Psoas muscle (tissue), 8 donors: ENCODE data around the gene PCGF5. TPM values are rescaled to one million over a fixed set of nuclear protein-coding genes. Genes with fewer than 3 reads are reported as not detected.

Experiments
- ATAC-seq, 4 donors: fragments of 200-7000 bp; cut with Tn5 transposase; one replicate each; pipeline ENCODE4 v1.9.1; 2020; ENCODE audit warnings: moderate library complexity in 3 of 4, mild to moderate bottlenecking in 2 of 4
- DNase-seq, 2 donors: peaks; one replicate each; pipeline ENCODE4 v3.0.0-alpha.2; 2020
- H3K27ac ChIP-seq: fragments of 200-600 bp; one replicate; pipeline ENCODE4 v1.8.0; 2022
- H3K27me3 ChIP-seq, 3 donors: fragments of 200-600 bp in 1 of 3; one replicate each; pipeline versions ENCODE4 v1.6.1 to v1.8.0; 2013 to 2022; ENCODE audit warnings: low read length in 2 of 3, mild to moderate bottlenecking in 2 of 3, moderate library complexity in 1 of 3; ENCODE audit not compliant: insufficient read depth in 3 of 3
- H3K36me3 ChIP-seq, 2 donors: fragments of 200-600 bp in 1 of 2; one replicate each; pipeline versions ENCODE4 v1.6.1 to v1.8.0; 2013 to 2022; ENCODE audit warnings: low read depth in 1 of 2, mild to moderate bottlenecking in 1 of 2, moderate library complexity in 1 of 2; ENCODE audit not compliant: insufficient read depth in 1 of 2
- H3K4me1 ChIP-seq: fragments of 200-600 bp; one replicate; pipeline ENCODE4 v1.8.0; 2022
- H3K4me3 ChIP-seq: fragments of 200-600 bp; one replicate; pipeline ENCODE4 v1.8.0; 2022; ENCODE audit warnings: mild to moderate bottlenecking
- H3K9me3 ChIP-seq: fragments of 200-600 bp; one replicate; pipeline ENCODE4 v1.8.0; 2022
- WGBS, 3 donors: extraction: QIAGEN DNeasy Blood & Tissue Kit; methylation state at CpG; one replicate each; pipeline versions ENCODE4 v1.1.6 to v1.1.7; 2013; 5-methylcytosine and 5-hydroxymethylcytosine counted together
- intact Hi-C, 2 donors: fragments of 100-400 bp; cut with DNase I; formaldehyde crosslinking; loops; one replicate each; pipeline versions ENCODE4 v1.11.0 to v1.14.2; 2022
- polyA plus RNA-seq, 3 donors: library from polyadenylated mRNA; stranded (reverse); fragments of 200-250 nt; gene quantifications; one replicate each; pipeline ENCODE4 v1.2.3, GENCODE V29; 2013
- total RNA-seq, 4 donors: library from RNA; stranded (reverse); fragmentation: NEBNext Ultra II Directional in 2 of 4; extraction: Animal tissue kit (Norgen Biotek cat#: 25700) in 2 of 4; gene quantifications; one replicate each; pipeline versions ENCODE4 v1.2.1 to v1.2.4, GENCODE V29; 2021 to 2023
- TF ChIP-seq, protein P1 (sequence below): fragments of 200-600 bp; IDR thresholded peaks from one replicate; pipeline ENCODE4 v1.8.0; 2022; ENCODE audit warnings: antibody characterized with exemption
- donor health status: healthy with polysubstance abuse.
- donor health status: DM: no; HTN: no; CAD: no; lungs with moderate emphysema.
- donor health status: Bipolar disorder and iron deficiency.
- donor health status: healthy.
- donor health status: DM: yes; HTN: yes; CAD: no.
- donor health status: DM: no; HTN: no; CAD: no.
- donor health status: DM: no; HTN: no; CAD: no.
- donor health status: DM: yes; HTN: yes; CAD: no.

PCGF5 gene
- total and polyA plus RNA-seq, 7 donors, result 30.3 to 126 (median 57.7) TPM

DNA sequence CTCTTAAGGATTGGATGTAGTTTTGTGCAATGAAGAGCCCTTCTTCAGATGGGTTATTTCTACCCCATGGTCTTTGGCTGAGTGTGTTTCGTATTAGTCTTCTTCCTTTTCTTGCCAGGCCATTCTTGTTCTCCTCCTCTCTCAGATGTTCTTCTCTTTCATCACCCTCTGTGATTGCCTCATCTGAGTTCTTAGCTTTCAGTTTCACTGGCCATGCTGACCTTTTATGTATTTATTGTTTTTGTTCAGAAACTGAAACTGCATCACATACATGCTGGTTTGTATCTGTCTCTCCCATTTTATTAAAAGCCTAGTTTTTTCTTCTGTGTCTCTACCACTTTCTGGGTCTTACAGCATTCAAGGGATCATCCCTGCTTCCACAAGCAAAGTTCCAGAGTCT lies 21.7 kb upstream of the PCGF5 start:
- intact Hi-C loops, result loop anchor here in 1 of 2 donors (5.0 kb wide), 1 partner anchor 36 kb away; no protein-coding TSS in a partner anchor

DNA sequence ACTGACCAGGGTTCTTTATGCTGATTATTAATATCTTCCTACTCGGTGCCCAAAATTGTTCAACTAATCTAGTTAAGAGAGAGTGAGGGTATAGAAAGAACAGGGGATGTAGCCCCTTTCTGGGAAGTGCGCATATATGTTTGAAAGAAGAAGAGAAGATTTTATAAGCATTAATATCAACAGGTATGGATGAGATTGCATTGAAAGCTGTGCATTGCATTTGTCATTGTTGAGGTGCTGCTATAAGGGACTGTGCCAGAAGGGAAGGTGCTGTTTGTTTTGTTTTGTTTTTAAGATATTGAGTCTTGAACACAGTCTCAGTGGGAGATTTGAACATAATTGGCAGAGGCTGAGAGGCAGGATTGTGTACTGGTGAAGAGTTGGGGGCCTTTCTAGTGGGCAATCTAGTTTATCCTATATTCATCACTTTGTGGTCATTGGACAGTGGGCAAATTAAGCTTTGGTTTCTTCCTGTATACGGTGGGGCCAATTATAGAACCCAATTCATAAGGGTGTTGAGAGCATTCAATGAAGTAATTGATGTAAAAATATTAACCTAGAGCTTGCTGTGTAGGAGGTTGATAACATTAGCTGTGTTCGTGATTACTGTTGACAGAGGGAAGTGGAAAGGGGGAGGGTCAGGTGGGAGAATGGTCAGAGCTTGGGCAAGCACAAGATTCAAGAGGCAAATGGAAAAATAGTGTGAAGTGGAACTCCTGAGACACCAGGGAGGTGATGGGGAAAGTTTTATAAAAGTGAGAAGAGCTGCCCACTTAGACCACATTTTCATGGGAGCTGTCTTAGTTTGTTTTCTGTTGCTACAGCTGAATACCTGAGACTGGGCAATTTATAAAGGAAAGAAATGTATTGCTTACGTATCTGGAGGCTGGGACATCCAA lies 19.9 kb upstream of the PCGF5 start:
- ATAC-seq (no peak), DNase-seq (no peak)
- WGBS, 3 donors, result 53 to 74% (median 63%) methylated on average over 5 of the region's 5 CpGs
- intact Hi-C loops, result no loop called here
- peaks cover 76% of the 10 kb centered on the region for H3K4me1 ChIP-seq
- no peaks in the 10 kb centered on the region for H3K9me3 ChIP-seq
- TF ChIP-seq, protein P1, sequence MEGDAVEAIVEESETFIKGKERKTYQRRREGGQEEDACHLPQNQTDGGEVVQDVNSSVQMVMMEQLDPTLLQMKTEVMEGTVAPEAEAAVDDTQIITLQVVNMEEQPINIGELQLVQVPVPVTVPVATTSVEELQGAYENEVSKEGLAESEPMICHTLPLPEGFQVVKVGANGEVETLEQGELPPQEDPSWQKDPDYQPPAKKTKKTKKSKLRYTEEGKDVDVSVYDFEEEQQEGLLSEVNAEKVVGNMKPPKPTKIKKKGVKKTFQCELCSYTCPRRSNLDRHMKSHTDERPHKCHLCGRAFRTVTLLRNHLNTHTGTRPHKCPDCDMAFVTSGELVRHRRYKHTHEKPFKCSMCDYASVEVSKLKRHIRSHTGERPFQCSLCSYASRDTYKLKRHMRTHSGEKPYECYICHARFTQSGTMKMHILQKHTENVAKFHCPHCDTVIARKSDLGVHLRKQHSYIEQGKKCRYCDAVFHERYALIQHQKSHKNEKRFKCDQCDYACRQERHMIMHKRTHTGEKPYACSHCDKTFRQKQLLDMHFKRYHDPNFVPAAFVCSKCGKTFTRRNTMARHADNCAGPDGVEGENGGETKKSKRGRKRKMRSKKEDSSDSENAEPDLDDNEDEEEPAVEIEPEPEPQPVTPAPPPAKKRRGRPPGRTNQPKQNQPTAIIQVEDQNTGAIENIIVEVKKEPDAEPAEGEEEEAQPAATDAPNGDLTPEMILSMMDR, result no peak
- H3K36me3 ChIP-seq, result no peaks in the 10 kb centered on the region
- no peak overlapping the region for H3K4me3 ChIP-seq
- no peaks in the 10 kb centered on the region for H3K27me3 ChIP-seq
- H3K27ac ChIP-seq, result peak overlapping the region; percentile 74

More for the DNA sequence above, 21.7 kb upstream of the PCGF5 start:
- peak overlapping the region; percentile 37 for H3K4me3 ChIP-seq
- peak overlapping the region; percentile 74 for H3K27ac ChIP-seq
- H3K27me3 ChIP-seq, result no peaks in the 10 kb centered on the region
- ATAC-seq (peak; percentile 76 to 93 (median 90)), DNase-seq (no peak)
- H3K36me3 ChIP-seq, result no peaks in the 10 kb centered on the region
- H3K4me1 ChIP-seq, result peaks cover 66% of the 10 kb centered on the region
- 4 to 20% (median 16%) methylated on average over 1 of the region's 1 CpG for WGBS, 3 donors
- no peaks in the 10 kb centered on the region for H3K9me3 ChIP-seq
- TF ChIP-seq, protein P1, result no peak

DNA sequence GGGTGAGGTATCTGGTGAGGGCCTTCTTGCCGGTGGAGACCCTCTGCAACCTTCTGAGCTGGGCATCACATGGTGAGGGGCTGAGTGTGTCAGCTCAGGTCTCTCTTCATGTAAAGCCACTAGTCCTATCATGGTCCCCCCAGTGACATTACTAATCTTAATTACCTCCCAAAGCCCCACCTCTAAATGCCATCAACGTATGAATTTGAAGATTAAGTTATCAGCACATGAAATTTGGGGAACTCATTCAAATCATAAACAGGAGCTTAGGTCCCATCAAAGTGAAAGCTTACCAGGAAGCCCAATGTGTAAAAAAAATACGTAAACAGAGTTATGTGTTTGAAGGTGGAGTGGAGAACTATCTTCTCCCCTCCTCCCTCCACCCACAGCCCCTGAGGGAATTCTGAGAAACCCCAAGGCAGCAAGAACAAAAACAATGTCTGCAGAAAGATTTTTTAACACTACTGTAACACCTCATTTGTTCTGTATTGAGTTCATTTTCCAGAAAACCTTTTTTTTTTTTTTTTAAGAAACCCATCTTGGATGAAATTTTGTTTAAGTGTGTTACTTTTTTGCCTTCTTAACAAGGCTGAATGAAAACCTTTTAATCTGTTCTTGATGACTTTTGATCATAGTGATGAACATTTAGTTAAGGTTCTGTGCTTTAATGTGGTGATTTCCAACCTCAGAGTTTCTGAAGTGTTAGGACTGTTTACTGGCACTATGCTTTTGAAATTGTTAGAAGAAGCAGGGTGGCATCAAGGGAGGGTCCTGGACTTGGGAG lies 19.1 kb upstream of the PCGF5 start:
- TF ChIP-seq, protein P1, result no peak
- Histone ChIP-seq H3K27ac (peak overlapping the region; percentile 74), H3K4me3 (no peak overlapping the region), H3K4me1 (peaks cover 75% of the 10 kb centered on the region), H3K27me3 (no peaks in the 10 kb centered on the region), H3K9me3 (no peaks in the 10 kb centered on the region), H3K36me3 (no peaks in the 10 kb centered on the region)
- intact Hi-C loops, result no loop called here
- ATAC-seq (no peak), DNase-seq (no peak)
- 69 to 94% (median 71%) methylated on average over 3 of the region's 3 CpGs for WGBS, 3 donors

DNA sequence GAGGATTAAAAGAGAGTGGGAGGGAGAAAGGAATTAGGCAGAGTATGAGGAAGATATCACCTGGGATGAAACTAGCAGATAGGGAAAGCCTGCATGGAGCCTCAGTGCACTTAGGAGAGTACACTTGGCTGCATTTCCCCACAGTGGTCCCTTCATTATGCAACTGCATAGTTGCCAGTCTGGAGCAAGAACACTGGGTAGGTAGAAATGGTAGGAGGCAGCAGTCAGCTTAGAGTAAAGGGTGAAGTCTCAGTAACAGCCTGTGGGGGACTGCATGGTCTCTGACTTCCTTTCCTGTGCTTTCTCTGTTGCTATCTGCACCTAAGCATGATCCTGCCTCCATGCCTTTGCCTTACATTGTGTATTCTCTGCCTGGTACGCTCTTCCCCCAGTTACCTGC lies 14.0 kb upstream of the PCGF5 start:
- DNase-seq (no peak), ATAC-seq (peak in 3 of 4 donors; percentile 56 to 61 (median 58))
- H3K36me3 ChIP-seq, result no peaks in the 10 kb centered on the region
- H3K4me1 ChIP-seq, result peaks cover 59% of the 10 kb centered on the region
- no peaks in the 10 kb centered on the region for H3K27me3 ChIP-seq
- TF ChIP-seq, protein P1, result no peak
- H3K4me3 ChIP-seq, result no peak overlapping the region
- H3K27ac ChIP-seq, result no peak overlapping the region
- intact Hi-C loops, result no loop called here
- WGBS, 3 donors, result 0 to 5% (median 0%) methylated on average over 1 of the region's 1 CpG
- H3K9me3 ChIP-seq, result no peaks in the 10 kb centered on the region
